Measurements from ENCODE around the gene RPS6KA5. TPM values are rescaled to one million over a fixed set of nuclear protein-coding genes. Genes with fewer than 3 reads are reported as not detected.
"Not testable (repeated sequence)": the region's sequence is repeated elsewhere in the genome, so short reads cannot be mapped to it uniquely, and the experiment has no call there.

Gene RPS6KA5
- total RNA-seq = 10 to 100 TPM in 2 of 4 donors, 1 to 10 TPM in 2; 3.8 to 20.0 (median 14.8) TPM

DNA sequence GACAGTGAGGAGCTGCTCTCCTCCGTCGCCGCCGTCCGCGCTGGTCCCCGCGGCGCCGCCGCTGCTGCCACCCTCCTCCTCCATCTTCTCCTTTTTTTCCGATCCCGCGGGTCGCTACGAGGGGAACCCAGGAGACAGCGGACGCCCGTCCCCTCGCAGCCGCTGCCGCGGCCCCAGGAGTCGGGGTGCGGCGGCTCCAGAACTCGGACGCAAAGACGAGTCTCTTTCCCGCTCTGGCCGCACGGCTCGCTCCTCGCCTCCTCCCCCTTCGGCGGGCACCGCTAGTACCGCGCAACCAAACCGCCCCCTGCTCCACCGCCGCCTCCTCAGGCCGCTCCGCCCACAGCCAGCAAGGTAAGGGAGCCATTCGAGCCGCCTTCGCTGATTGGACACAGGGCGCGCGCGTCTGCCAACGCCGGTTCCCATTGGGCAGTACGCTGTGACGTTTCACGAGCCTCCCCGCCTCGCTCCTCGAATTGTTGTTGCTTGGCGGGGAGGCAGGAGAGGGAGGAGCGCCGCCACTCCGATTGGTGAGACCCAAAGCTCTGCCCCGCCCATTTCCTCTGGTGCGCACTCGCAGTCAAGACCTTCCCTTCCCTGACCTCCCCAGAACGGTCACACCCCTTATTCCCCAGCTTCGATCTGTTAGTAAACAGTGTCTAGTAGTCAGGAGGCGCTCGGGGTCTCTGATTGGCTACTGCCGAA lies at the start of gene RPS6KA5:
Gene RPS6KA5 (minus strand): TSS at position 291 of the 705 bp plus-strand sequence. CDS start 207 bp downstream, at position 84.
- H3K36me3 ChIP-seq = no peaks in the 10 kb centered on the region
- H3K27ac ChIP-seq = peak within 1 kb of the TSS; percentile 99
- TF ChIP-seq POLR2A (IDR thresholded peaks at IDR 0.05) = peak; percentile 92 to 93
- TF ChIP-seq, protein P1, sequence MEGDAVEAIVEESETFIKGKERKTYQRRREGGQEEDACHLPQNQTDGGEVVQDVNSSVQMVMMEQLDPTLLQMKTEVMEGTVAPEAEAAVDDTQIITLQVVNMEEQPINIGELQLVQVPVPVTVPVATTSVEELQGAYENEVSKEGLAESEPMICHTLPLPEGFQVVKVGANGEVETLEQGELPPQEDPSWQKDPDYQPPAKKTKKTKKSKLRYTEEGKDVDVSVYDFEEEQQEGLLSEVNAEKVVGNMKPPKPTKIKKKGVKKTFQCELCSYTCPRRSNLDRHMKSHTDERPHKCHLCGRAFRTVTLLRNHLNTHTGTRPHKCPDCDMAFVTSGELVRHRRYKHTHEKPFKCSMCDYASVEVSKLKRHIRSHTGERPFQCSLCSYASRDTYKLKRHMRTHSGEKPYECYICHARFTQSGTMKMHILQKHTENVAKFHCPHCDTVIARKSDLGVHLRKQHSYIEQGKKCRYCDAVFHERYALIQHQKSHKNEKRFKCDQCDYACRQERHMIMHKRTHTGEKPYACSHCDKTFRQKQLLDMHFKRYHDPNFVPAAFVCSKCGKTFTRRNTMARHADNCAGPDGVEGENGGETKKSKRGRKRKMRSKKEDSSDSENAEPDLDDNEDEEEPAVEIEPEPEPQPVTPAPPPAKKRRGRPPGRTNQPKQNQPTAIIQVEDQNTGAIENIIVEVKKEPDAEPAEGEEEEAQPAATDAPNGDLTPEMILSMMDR (IDR thresholded peaks at IDR 0.05) = peak in 3 of 4 experiments; percentile 17 to 57 (median 24)
- DNase-seq = peak; percentile 100
- H3K4me1 ChIP-seq = peaks cover 0 to 5% of the 10 kb centered on the region in 2 donors
- H3K4me3 ChIP-seq = peak within 1 kb of the TSS; percentile 97
- no peaks in the 10 kb centered on the region for H3K9me3 ChIP-seq
- H3K27me3 ChIP-seq = no peaks in the 10 kb centered on the region
- intact Hi-C loops (cut with DNase I; ENCODE audit: low total_unique reads) = loop anchor here (10.0 kb wide), 1 partner anchor 114 kb away; no protein-coding TSS in a partner anchor

DNA sequence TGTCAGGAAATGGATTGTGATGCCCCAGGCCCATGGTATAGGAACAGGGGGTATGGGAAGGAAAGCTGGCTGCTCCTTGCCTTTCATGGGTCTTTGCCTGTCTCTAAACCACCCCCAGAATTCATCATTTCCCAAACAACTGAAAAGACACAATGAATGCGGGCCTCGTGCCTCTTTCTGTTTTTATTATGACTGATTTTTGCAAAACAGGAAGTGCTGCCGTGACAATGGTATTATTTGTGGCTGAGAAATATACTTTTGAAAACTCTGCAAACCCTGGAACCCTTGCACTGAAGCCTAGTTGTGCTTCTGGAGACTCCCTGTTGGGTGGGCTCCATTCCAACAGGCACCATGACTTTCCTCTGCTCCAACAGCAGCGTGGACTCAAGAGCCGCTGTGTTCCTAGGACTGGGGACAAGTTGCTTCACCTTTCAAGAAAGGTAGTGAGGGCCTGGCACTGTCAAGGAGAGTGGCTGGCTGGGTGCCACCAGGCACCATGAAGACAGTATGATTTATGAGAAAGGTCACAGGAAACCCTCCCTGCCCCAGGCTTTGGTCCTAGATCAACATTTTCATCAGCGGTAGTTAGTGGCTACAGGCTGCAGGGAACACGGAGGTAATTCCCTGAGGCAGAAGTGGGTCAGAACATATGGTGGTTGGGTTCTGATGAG lies 48.6 kb upstream of the RPS6KA5 start:
- no peak overlapping the region for H3K4me3 ChIP-seq
- H3K36me3 ChIP-seq = no peaks in the 10 kb centered on the region
- peak in 1 of 2 donors; percentile 31 for DNase-seq
- H3K27me3 ChIP-seq = no peaks in the 10 kb centered on the region
- H3K9me3 ChIP-seq = no peaks in the 10 kb centered on the region
- H3K27ac ChIP-seq = peak overlapping the region; percentile 74 to 77
- TF ChIP-seq POLR2A (IDR thresholded peaks at IDR 0.05) = no peak
- TF ChIP-seq, protein P1 (IDR thresholded peaks at IDR 0.05) = no peak
- intact Hi-C loops (cut with DNase I; ENCODE audit: low total_unique reads) = no loop called here
- H3K4me1 ChIP-seq = no peaks in the 10 kb centered on the region

DNA sequence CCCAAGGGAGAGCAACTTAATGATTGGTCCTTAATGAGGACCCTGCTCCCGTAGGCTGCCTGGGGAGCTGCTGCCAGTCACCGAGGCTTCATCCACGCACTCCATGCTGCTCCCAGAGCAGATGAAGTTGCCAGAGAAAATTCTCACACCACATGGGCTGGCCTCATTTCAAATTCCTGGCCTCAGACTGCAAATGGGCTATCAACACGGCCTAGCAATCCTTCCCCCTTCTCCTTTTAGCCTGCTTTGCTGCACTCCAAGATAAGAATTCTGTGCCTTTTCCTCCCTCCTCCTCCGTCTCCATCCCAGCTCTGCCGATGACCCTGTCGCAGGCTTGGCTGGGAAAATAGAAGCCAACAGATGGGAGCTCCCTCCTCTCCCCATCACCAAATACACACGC lies 42.7 kb upstream of the RPS6KA5 start:
- intact Hi-C loops (cut with DNase I; ENCODE audit: low total_unique reads) = no loop called here
- Histone ChIP-seq H3K27ac (no peak overlapping the region), H3K36me3 (no peaks in the 10 kb centered on the region), H3K27me3 (no peaks in the 10 kb centered on the region), H3K9me3 (no peaks in the 10 kb centered on the region), H3K4me3 (no peak overlapping the region), H3K4me1 (no peaks in the 10 kb centered on the region)
- DNase-seq = no peak
- no peak for TF ChIP-seq POLR2A (IDR thresholded peaks at IDR 0.05)
- TF ChIP-seq, protein P1 (IDR thresholded peaks at IDR 0.05) = no peak

DNA sequence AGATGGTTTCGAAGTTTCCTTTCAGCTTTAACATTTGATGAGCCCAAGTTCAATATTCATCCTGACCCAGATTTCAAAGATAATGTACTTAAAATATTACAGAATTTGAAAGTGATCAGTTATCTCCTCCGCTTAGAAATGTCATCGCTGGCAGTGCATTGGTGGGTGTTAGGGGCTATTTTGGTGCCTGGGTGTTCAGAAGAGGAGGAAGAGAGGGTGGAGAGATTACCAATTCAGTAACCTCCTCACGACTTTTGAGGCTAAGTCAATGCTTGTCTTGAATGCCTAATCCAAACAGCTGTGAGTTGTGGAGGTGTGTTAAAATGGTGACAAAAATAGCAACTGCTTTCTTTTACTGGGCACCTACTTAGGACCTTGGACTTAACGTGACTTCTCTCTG lies 39.7 kb upstream of the RPS6KA5 start:
- Histone ChIP-seq H3K36me3 (no peaks in the 10 kb centered on the region), H3K4me1 (no peaks in the 10 kb centered on the region), H3K27ac (no peak overlapping the region), H3K4me3 (no peak overlapping the region), H3K27me3 (no peaks in the 10 kb centered on the region), H3K9me3 (no peaks in the 10 kb centered on the region)
- no peak for DNase-seq
- TF ChIP-seq, protein P1 (IDR thresholded peaks at IDR 0.05) = no peak
- TF ChIP-seq POLR2A (IDR thresholded peaks at IDR 0.05) = no peak
- intact Hi-C loops (cut with DNase I; ENCODE audit: low total_unique reads) = no loop called here

DNA sequence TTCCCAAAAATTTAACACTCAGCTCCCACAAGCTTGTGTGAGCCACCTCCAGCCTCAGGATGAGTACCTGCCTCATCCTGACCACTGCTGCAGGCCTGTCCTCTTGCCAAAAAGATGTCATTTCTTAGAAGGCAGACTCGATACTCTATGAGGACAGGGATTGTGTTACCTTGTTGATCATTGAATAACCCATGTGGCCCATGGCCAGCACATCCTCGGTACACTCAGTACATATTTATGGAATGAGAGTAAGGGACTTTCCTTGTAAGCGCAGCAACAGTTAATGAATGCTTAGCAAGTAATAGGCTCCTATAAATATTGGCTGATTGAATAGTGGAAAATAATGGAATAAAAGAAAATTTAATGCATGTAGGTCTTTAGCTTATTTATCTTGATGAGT lies 38.1 kb upstream of the RPS6KA5 start:
- Histone ChIP-seq H3K27ac (no peak overlapping the region), H3K9me3 (no peaks in the 10 kb centered on the region), H3K36me3 (no peaks in the 10 kb centered on the region), H3K4me3 (no peak overlapping the region), H3K27me3 (no peaks in the 10 kb centered on the region), H3K4me1 (no peaks in the 10 kb centered on the region)
- TF ChIP-seq, protein P1 (IDR thresholded peaks at IDR 0.05) = no peak
- no peak for TF ChIP-seq POLR2A (IDR thresholded peaks at IDR 0.05)
- intact Hi-C loops (cut with DNase I; ENCODE audit: low total_unique reads) = no loop called here
- no peak for DNase-seq

DNA sequence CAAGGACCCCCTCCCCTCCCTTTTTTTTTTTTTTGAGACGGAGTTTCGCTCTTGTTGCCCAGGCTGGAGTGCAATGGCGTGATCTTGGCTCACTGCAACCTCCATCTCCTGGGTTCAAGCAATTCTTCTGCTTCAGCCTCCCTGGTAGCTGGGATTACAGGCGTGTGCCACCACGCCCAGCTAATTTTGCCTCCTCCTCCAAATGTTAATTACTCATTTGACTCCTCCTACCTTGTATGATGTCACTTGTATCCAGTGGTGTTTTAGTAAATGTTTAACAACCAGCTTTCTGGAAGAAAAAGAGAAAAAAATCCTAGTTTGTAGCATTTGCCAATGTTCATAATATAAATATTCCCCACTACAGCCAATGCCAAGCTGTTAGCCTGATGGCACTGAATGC lies 37.2 kb upstream of the RPS6KA5 start:
- H3K27me3 ChIP-seq; H3K36me3 ChIP-seq; H3K4me1 ChIP-seq; H3K27ac ChIP-seq; intact Hi-C loops (cut with DNase I; ENCODE audit: low total_unique reads); DNase-seq; H3K9me3 ChIP-seq; H3K4me3 ChIP-seq: not testable (repeated sequence)

All from uterus (tissue), 4 donors.